AG04449 (cell line): ENCODE data around the gene UQCRFS1.

Source experiments
- CTCF ChIA-PET: fragments of 350-600 bp; formaldehyde crosslinking; extraction: SDS; loops from one replicate; lab custom pipeline; 2021; ENCODE audit warnings: antibody characterized with exemption; lab: Yijun Ruan, JAX
- POLR2A ChIA-PET: fragments of 400-600, 350-600 bp; formaldehyde crosslinking; extraction: SDS; loops from one replicate; lab custom pipeline; 2020; ENCODE audit warnings: antibody characterized with exemption, inconsistent platforms; lab: Yijun Ruan, JAX
- DNase-seq: peaks from one replicate; pipeline ENCODE4 v3.0.0-alpha.2; 2010; ENCODE audit warnings: low read depth, low spot score
- H3K4me3 ChIP-seq: 2 replicates; pipeline ENCODE4 v1.5.1; 2011; ENCODE audit warnings: low read depth, mild to moderate bottlenecking, control low read depth, low read length
- CTCF ChIP-seq: IDR thresholded peaks from one replicate; pipeline ENCODE4 v1.5.1; 2011; ENCODE audit warnings: mild to moderate bottlenecking, moderate library complexity, low read length, control low read depth, inconsistent platforms; ENCODE audit not compliant: insufficient read depth; ENCODE audit errors: missing control alignments

The UQCRFS1 gene

GRCh38 chr19:29189033-29189360 is 24.0 kb downstream of the UQCRFS1 start:
- no peak for TF ChIP-seq CTCF
- CTCF ChIA-PET, result no interaction called here
- no peak overlapping the region for H3K4me3 ChIP-seq
- POLR2A ChIA-PET, result no interaction called here
- no peak for DNase-seq

- CTCF ChIA-PET, result no interaction called here
Measured at GRCh38 chr19:29188289-29189032, 24.5 kb downstream of the UQCRFS1 start.

GRCh38 chr19:29187676-29188075 is 25.3 kb downstream of the UQCRFS1 start:
- DNase-seq, result no peak
- TF ChIP-seq CTCF, result no peak
- no peak overlapping the region for H3K4me3 ChIP-seq
- CTCF ChIA-PET, result no interaction called here
- POLR2A ChIA-PET, result no interaction called here

More at GRCh38 chr19:29188289-29189032, 24.5 kb downstream of the UQCRFS1 start:
- DNase-seq, result no peak
- POLR2A ChIA-PET, result no interaction called here
- no peak for TF ChIP-seq CTCF
- no peak overlapping the region for H3K4me3 ChIP-seq

GRCh38 chr19:29185427-29185826 is 27.5 kb downstream of the UQCRFS1 start:
- DNase-seq, result no peak
- POLR2A ChIA-PET, result no interaction called here
- no peak for TF ChIP-seq CTCF
- CTCF ChIA-PET, result no interaction called here
- no peak overlapping the region for H3K4me3 ChIP-seq

GRCh38 chr19:29176981-29177754 is 35.8 kb downstream of the UQCRFS1 start:
- ChIA-PET POLR2A (no interaction called here), CTCF (no interaction called here)
- no peak for TF ChIP-seq CTCF

GRCh38 chr19:29173896-29174295 is 39.1 kb downstream of the UQCRFS1 start:
- no peak overlapping the region for H3K4me3 ChIP-seq
- DNase-seq, result no peak
- CTCF ChIA-PET, result no interaction called here
- POLR2A ChIA-PET, result no interaction called here
- no peak for TF ChIP-seq CTCF

More at GRCh38 chr19:29176981-29177754, 35.8 kb downstream of the UQCRFS1 start:
- DNase-seq, result no peak
- H3K4me3 ChIP-seq, result no peak overlapping the region
